Limb (tissue), 2 donors: ENCODE data around the gene MRPL58.
"Not testable (repeated sequence)": the region's sequence is repeated elsewhere in the genome, so short reads cannot be mapped to it uniquely, and the experiment has no call there.

Source experiments
- DNase-seq, 2 donors: peaks; one replicate each; pipeline ENCODE4 v3.0.0-alpha.2; 2016; ENCODE audit errors: extremely low spot score in 2 of 2

MRPL58 gene

DNA sequence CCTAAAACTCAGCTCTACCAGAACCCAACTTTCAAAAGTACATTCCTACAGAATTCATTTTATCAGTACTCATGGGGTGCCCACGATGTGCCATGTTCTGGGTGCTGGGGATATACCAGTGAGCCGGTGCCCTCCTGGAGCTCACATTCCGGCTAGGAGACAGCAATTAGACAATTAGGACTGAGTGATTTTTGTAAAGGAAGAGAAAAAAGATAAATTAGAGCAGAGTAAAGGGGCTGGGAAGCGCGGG lies 449 bp upstream of the MRPL58 start:
- no peak for DNase-seq

DNA sequence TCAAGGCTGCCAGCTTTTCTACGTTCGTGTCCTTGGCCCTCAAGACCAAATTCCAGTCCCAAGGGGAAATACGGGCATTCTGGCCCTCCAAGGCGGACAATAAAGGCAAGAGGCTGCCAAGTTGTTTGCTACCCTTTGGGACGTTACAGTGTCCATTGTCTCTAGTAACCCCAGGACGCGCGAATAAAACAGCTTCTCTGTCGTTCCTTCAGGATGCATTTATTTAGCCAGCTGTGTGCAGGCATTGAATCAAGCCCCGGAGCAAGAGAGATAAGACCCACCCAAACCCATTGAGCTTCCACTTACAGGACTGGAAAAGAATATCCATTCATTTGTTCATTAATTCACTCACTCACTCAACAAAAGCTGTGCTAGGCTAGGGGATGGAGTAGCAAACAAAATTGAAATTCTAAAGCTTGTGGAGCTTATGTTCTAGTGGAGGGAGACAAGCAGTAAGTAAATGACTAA lies 656 bp downstream of the MRPL58 start:
- no peak for DNase-seq

DNA sequence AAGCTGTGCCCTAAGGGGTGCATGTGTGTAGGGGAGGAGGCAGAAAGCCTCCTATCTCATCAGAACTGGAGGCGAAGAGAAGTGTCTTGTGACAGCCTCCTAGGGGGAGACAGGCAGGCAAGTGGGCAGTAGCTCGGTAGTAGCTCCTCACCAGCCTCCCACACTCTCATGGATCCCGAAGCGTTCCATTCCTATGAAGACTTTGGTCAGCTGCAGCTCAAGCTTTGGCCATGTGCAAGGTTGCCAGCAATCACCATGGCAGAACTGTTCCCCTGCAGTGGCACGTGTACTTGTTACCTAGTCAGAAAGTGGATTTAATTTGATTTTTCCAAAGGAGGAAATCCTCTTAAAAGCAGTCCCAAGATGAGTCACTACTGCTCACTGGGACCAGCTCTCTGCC lies 6.7 kb downstream of the MRPL58 start:
- DNase-seq = no peak

DNA sequence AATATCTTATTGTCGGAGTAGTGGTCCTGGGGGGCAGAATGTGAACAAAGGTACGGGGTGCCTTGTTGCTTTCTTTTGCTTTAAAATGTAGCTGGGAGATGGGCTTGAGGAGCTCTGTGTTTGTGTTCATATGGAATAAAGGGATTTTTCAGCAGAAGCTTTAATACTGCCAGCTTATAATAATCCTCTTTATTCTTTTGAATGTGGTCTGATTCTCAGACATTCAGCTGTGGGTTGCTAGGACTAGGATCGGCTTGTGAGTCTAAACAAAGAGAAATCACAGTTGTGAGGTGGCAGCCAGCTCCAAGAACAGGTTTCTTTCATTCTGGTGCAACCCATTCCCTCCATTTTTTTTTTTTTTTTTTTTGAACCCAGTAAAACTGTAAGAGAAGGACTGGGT lies 7.2 kb downstream of the MRPL58 start:
- DNase-seq = no peak

DNA sequence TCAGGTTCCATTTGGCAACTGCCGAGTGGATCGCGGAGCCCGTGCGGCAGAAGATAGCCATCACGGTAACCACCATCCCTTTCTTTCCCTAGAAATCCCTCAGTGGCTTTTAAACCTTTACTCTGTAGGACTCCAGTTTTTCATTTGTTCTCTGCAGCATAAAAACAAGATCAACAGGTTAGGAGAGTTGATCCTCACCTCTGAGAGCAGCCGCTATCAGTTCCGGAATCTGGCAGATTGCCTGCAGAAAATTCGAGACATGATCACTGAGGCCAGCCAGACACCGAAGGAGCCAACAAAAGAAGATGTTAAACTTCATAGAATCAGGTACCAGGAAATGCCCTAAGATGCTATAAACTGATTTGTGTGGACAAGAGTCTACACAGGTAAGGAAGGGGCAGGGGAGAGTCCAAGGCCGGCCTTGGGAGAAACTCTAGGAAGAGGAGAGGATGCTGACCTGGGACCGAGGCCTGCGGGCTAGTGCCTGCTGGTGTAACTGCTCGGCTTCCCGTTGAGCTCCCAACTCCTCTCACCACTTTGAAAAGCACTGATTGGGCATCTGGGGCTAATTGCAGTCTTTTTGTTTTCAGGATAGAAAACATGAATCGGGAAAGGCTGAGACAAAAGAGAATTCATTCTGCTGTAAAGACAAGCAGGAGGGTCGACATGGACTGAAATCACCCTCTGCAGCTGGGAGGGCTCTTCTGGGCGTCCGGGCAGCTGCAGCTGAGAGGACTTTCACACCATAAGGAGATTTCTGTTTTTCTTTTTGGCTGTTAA lies 8.1 kb downstream of the MRPL58 start:
- DNase-seq = no peak

DNA sequence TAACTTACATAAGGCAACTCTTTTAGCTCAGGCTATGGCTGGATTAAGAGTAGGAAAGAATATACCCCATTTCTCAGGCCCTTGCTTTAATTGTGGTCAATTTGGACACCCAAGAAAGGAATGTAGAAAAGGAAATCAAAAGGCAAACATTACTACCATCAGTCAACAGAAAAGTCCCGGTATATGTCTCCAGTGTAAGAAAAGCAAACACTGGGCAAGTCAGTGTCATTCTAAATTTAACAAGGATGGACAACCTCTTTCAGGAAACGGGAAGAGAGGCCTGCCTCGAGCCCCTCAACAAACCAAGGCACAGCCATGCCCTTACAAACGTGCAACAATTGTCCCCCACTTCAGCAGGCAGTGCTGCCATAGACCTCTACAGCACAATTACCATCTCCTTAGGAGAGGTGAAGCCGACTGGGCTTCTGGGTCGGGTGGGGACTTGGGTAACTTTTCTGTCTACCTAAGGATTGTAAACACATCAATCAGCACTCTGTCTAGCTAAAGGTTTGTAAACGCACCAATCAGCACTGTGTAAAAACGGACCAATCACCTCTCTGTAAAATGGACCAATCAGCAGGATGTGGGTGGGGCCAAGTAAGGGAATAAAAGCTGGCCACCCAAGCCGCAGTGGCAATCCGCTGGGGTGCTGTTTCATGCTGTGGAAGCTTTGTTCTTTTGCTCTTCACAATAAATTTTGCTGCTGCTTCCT lies 12.4 kb downstream of the MRPL58 start:
- DNase-seq = no peak

DNA sequence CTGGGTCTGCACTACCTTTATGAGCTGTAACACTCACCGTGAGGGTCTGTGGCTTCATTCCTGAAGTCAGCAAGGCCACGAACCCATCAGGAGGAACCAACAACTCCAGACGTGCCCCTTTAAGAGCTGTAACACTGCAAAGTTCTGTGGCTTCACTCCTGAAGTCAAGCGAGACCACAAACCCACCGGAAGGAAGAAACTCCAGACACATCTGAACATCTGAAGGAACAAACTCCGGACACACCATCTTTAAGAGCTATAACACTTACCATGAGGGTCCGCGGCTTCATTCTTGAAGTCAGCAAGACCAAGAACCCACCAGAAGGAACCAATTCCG lies 12.9 kb downstream of the MRPL58 start:
- DNase-seq = not testable (repeated sequence)

DNA sequence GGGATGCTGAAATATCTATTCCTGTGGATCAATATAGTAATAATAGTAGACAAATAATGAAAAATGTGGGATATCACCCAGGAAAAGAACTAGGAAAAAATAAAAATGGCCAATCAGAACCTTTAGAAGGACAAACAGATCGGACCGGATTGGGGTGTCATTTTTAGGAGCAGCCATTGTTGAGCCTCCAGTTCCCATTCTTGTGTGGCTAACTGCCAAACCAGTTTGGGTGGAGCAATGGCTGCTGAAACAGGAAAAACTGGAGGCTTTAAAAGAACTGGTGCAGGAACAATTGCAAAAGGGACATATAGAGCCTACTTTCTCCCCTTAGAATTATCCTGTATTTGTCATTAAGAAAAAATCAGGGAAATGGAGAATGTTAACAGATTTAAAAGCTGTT lies 14.2 kb downstream of the MRPL58 start:
- not testable (repeated sequence) for DNase-seq

DNA sequence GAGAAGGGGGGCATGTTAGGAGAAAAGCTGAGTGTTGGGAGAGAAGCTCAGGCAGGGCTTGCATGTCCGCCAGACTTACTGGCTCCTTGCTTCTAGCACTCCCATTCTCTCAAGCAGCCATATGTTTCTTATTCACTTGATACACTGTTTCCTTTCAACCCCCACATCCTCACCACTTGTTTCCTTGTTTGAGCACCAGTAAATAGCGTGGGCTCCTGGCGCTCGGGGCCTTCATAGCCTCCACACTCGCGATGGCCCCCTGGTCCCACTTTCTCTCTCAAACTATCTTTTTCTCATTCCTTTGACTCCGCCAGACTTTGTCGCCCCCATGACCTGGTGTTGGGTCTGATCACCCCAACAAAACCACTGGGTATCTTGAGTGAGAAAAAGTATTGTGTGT lies 17.7 kb downstream of the MRPL58 start:
- DNase-seq = no peak

DNA sequence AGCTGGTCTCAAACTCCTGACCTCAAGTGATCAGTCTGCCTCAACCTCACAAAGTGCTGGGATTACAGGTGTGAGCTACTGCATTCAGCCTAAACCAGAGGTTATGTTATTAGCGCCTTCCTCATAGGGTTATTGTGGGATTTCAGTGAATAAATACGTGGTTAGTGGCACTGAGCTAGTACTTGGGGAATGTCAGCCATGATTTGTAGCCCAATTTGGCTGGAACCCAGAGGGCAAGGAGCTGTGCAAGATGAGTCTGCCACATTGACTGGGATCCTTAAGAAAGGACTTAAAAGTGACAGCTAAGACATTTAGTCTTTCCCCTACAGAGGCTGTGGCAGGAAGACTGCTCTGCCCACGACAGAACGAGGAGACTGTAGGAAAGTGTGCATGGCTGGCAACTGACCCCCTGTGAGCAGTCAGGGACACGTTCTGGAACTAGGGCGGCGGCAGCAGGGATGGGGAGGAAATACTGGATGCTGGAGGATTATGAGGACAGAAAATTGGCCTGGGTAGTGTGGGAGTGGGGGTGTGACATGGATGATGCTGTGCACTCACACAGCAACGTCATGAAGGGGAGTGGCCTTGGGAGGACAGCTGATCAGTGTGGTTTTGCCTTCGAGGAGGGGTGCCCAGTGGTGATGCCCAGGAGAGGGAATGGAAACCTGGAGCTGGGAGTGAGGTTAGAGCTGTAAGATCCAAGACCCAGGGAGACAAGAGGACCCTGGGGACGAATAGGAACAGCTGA lies 19.7 kb downstream of the MRPL58 start:
- peak; percentile 73 to 81 for DNase-seq

DNA sequence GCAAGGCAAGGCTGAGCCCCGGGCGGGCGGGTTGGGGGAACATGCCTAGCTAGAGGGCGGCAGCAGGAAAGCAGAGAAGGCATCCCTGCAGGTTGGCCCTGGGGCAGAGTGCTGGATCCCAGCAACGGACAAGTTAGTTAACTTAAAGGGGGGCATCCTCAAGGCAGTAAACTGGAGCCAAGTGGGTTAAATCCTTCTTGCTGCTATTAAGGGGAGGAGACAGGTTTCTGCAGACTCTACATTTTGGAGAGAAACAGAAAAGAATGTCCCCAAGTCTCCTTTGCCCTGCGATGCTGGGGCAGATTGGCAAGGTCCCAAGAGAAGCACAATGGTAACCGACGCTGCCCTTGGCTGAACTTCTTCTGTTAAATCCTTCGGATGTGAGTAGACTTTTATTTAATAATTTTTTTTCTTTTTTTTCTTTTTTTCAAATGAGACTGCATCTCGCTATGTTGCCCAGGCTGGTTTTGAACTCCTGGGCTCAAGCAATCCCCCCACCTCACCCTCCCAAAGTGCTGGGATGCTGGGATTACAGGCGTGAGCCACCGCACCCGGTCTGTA lies 20.3 kb downstream of the MRPL58 start:
- DNase-seq = no peak

DNA sequence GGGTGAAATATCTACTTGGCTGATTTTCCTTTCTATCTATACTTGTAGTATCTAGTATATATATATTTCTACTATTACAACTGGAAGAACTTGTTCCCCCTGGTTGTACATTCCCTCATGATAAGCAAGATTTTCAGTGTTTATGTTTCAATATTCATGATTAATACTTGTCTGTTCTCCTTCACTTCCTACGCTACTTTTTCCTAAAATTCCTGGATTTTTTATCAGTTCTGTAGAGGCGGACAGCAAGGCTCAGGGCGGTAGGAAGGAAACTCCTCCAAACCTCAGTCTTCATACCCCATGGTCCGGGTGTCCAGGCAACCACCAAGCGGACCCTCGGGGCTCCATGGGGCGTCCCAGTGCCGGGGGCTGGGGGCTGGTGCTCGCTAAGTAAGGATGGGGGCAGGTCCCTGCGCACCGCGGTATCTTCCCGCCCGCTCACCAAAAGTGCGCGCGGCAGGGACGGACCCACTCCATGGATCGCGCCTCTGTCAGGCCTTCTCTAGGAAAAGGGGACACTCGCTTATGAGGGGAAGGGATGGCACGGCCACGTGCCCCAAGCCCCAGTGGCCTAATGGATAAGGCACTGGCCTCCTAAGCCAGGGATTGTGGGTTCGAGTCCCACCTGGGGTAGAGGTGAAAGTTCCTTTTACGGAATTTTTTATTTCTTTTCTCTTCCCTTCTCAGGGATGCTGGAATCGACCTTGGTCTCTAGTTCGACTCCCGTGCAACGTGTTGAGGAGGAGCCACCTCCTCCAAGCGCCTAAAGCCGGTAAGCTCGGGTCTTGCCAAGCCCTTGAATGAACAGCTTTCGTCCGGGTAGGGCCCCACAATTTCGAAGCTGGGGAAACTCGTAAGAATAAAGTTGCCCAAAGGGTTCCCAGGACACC lies 21.1 kb downstream of the MRPL58 start:
- DNase-seq = peak; percentile 92 to 98

DNA sequence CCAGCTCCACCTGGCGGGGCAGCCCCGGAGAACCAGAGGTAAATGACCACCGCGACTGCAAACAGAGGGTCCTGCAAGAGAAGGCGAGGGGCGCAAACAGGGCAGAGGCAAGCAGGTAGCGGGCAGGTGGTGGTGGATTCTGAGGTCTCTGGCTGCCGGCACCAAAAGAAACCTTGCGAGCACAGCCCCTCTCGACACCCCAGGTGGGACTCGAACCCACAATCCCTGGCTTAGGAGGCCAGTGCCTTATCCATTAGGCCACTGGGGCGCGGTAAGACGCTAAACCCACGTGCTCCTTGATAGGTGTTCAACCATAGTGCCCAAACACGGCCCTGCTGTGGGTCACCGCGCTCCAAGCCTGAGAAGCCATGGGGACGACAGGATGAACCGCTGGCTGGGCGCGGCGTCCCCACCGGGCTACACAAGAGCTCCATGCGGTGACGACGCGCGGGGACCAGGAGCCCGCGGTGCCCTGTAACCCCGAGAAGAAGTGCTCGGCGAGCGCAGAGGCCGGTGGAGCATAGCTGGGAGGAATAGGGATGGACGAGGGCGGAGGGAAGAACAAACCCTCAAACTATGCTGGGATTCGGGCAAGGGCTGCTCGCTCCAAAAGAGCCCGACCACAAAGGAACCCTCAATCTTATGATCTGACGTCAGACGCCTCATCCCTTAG lies 21.9 kb downstream of the MRPL58 start:
- DNase-seq = peak; percentile 86 to 95

DNA sequence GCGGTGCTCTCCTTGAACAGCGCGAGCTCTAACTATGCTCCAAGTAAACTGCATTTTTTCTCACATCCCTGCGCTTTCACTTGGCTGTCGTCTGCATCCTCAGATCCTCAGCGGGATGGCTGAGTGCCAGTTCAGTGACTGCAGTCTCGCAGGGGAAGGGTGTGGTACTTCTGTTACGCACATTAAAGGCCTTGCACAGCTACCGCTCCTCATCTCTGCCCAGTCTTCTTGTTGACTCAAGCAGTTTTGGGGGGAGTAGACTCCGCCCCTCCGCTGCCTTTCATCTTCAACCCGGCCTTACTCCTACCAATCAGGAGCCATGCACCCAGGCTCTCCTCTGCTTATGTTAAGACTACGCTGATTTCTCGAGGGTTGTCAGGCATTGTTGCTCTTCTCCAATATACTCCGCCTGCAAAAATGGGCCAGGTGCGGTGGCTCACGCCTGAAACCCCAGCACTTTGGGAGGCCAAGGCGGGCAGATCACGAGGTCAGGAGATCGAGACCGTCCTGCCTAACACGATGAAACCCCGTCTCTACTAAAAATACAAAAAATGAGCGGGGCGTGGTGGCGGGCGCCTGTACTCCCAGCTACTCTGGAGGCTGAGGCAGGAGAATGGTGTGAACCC lies 24.3 kb downstream of the MRPL58 start:
- peak; percentile 67 to 84 for DNase-seq

DNA sequence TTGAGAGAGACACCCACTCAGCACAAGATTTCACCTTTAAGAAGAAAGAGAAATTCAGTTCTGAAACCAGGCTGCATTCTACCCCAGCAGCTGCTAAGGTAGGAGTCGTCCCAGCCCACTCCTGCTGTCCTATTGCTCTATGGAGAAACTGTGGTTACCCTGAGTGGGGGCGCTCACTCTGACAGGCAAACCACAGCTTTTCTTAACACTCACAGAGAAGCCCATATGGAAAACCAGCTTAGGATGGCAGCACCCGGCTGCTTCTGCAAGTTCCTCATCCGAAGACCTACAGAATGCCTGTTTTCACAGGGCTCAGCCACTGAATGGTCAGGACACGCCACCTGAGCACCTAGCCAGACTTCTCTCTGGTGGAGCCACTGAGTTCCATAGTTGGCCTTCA lies 26.8 kb downstream of the MRPL58 start:
- DNase-seq = no peak

DNA sequence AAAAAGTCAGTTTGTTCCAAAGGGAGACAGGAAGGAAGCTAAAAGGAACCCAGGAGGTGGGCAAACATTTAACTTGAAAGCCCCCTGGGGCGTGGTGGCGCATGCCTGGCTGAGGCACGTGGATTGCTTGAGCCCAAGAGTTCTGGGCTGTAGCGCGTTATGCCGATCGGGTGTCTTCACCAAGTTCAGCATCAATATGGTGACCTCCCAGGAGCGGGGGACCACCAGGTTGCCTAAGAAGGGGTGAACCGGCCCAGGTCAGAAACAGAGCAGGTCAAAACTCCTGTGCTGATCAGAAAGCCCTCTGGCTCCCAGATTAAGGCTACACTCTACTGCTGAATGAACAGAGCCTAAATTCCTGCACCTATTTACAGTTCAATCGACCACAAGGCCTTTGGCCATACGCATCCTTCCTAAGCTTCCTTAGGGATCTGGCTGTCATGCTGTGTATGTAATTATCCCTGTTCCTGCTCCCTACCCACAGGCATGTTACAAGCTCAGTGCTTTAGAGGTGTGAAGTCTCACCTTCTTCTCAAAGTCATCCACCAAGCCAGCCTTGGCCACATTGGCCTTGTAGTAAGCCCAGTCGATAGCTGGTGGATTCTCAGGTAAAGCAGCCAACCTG lies 29.3 kb downstream of the MRPL58 start:
- no peak for DNase-seq

DNA sequence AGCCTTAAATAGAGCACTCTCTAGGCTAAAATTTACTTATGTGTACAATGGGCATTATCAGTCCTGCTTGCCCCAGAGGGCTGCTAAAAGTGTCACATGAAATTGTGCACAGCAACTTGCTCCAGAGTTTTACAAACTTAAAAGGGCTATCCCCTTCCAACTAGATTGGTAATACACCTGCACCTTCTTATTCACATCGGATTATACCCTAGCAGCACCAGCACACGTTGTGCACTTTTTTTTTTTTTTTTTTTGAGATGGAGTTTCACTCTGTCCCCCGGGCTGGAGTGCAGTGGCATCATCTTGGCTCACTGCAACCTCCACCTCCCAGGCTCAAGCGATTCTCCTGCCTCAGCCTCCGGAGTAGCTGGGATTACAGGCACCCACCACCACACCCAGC lies 31.3 kb downstream of the MRPL58 start:
- DNase-seq = not testable (repeated sequence)

DNA sequence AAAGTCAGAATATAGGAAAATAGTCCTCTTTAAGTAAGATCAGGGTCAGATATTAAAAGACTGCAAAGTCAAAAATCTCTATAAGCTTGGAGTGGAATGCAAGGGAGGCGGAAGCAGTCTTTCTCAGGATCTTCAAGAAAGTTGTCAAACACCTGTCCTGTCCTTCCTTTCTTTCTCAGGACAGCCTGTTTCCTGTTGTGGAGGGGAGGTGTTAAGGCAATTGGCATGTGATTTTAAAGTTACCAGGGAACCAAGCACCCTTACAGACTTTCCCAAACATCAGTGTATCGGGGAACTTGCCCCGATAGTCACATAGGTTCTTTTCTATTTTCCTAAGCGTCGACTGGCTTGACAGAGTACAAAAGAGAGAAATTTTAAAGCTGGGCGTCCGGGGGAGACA lies 32.2 kb downstream of the MRPL58 start:
- DNase-seq = no peak

DNA sequence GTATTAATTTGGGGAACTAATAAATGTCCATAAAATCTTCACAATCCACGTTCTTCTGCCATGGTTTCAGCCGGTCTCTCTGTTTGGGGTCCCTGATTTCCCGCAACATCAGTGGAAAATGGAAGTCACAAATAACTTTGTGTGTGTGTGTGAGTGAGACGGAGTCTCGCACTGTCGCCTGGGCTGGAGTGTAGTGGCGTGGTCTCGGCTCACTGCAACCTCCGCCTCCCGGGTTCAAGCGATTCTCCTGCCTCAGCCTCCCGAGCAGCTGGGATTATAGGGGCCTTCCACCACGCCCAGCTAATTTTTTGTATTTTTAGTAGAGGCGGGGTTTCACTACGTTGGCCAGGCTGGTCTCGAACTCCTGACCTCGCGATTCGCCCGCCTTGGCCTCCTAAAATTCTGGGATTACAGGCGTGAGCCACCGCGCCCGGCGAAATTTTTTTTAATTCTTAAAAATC lies 33.5 kb downstream of the MRPL58 start:
- DNase-seq = not testable (repeated sequence)
